Endothelial cell of umbilical vein (primary cell): ENCODE results near the gene SLC25A17. TPM values are rescaled to one million over a fixed set of nuclear protein-coding genes. Genes with fewer than 3 reads are reported as not detected.

Experiments used
- BruUV-seq: library from RNA; stranded (reverse); fragments of 400-500 nt; replicated peaks from 2 replicates; lab custom pipeline; 2021; lab: Mats Ljungman, UMichigan
- CTCF ChIA-PET: fragments of 300-600, 350-600 bp; sonication (Branson Sonifier 250); formaldehyde crosslinking; loops from one replicate; lab custom pipeline; 2021; ENCODE audit warnings: antibody characterized with exemption, inconsistent platforms; lab: Charles Lee
- POLR2A ChIA-PET: fragments of 300-600, 350-600 bp; sonication (Branson Sonifier 250); formaldehyde crosslinking; loops from one replicate; lab custom pipeline; 2021; ENCODE audit warnings: antibody characterized with exemption, inconsistent platforms; lab: Charles Lee
- DNase-seq: peaks from one replicate; pipeline ENCODE4 v3.0.0-alpha.2; 2011; ENCODE audit warnings: low read depth, low spot score
- FAIRE-seq: peaks from 2 replicates; lab custom pipeline; 2011; peaks lifted over from hg19 to GRCh38; lab: Jason Lieb, UNC
- H2AFZ ChIP-seq: 2 replicates; pipeline ENCODE4 v1.6.0; 2012; ENCODE audit warnings: low read depth, low read length, control low read depth, inconsistent platforms
- H3K27ac ChIP-seq: 2 replicates; pipeline ENCODE4 v1.5.1; 2011; ENCODE audit warnings: low read depth, mild to moderate bottlenecking, control low read depth, low read length, moderate library complexity; ENCODE audit not compliant: insufficient read depth
- H3K27me3 ChIP-seq, 2 experiments: 2 replicates each; pipeline versions ENCODE4 v1.6.0 to v1.6.1; 2011; ENCODE audit warnings: low read length in 2 of 2, mixed read lengths in 1 of 2; ENCODE audit not compliant: control insufficient read depth in 2 of 2, insufficient read depth in 2 of 2
- H3K36me3 ChIP-seq, 2 experiments: 2 replicates in 1 of 2; 3 replicates in 1 of 2; pipeline ENCODE4 v1.5.1; 2011; ENCODE audit warnings: low read length in 2 of 2, mild to moderate bottlenecking in 1 of 2, moderate library complexity in 1 of 2; ENCODE audit not compliant: control insufficient read depth in 2 of 2, insufficient read depth in 2 of 2; ENCODE audit errors: extremely low read depth in 1 of 2
- H3K4me1 ChIP-seq: 3 replicates; pipeline ENCODE4 v1.5.1; 2011; ENCODE audit warnings: mild to moderate bottlenecking, low read length; ENCODE audit not compliant: control insufficient read depth, insufficient read depth; ENCODE audit errors: extremely low read depth
- H3K4me2 ChIP-seq: 2 replicates; pipeline ENCODE4 v1.6.1; 2011; ENCODE audit warnings: low read length, control low read depth, mixed read lengths; ENCODE audit not compliant: insufficient read depth
- H3K4me3 ChIP-seq, 3 experiments: fragments of 200-600 bp in 1 of 3; sonication (generic), shearing (Covaris generic) in 1 of 3; replicated peaks in 1 of 3; 2 replicates each; pipeline ENCODE4 v1.5.1; 2011 to 2016; ENCODE audit warnings: control low read depth in 3 of 3, low read length in 3 of 3, mild to moderate bottlenecking in 2 of 3, inconsistent platforms in 1 of 3, low read depth in 1 of 3, moderate library complexity in 1 of 3; ENCODE audit not compliant: insufficient read depth in 1 of 3
- H3K79me2 ChIP-seq: 2 replicates; pipeline ENCODE4 v1.6.0; 2012; ENCODE audit warnings: low read length, inconsistent platforms; ENCODE audit not compliant: control insufficient read depth, insufficient read depth
- H3K9ac ChIP-seq: replicated peaks from 2 replicates; pipeline ENCODE3; 2011; ENCODE audit warnings: low read length, control low read depth; ENCODE audit not compliant: insufficient read depth; ENCODE audit errors: extremely low read depth
- H3K9me1 ChIP-seq: replicated peaks from 3 replicates; pipeline ENCODE4 v1.6.0; 2011; ENCODE audit warnings: mild to moderate bottlenecking, low read length; ENCODE audit not compliant: control insufficient read depth, insufficient read depth; ENCODE audit errors: extremely low read depth
- H3K9me3 ChIP-seq: replicated peaks from 2 replicates; pipeline ENCODE4 v1.5.1; 2012; ENCODE audit warnings: low read length, inconsistent platforms; ENCODE audit not compliant: control insufficient read depth, insufficient read depth
- H4K20me1 ChIP-seq: replicated peaks from 2 replicates; pipeline ENCODE3; 2011; ENCODE audit warnings: mild to moderate bottlenecking, low read length; ENCODE audit not compliant: control insufficient read depth, insufficient read depth; ENCODE audit errors: extremely low read depth
- CTCF ChIP-seq, 2 donors: IDR thresholded peaks; 1 replicate in 1 of 2; 2 replicates in 1 of 2; pipeline ENCODE4 v1.5.1; 2011; ENCODE audit warnings: low read length in 2 of 2, mild to moderate bottlenecking in 2 of 2, moderate library complexity in 2 of 2, control low read depth in 1 of 2, inconsistent platforms in 1 of 2, low read depth in 1 of 2; ENCODE audit not compliant: insufficient read depth in 1 of 2; ENCODE audit errors: extremely low read depth in 1 of 2
- EZH2 ChIP-seq: IDR thresholded peaks from 2 replicates; pipeline ENCODE4 v1.6.1; 2012; ENCODE audit warnings: borderline replicate concordance, low read depth, mild to moderate bottlenecking, moderate library complexity, low read length, inconsistent platforms; ENCODE audit not compliant: severe bottlenecking
- FOS ChIP-seq: IDR thresholded peaks from 2 replicates; pipeline ENCODE4 v1.6.1; 2011; ENCODE audit warnings: mild to moderate bottlenecking, low read length, moderate library complexity, borderline replicate concordance; ENCODE audit not compliant: insufficient read depth
- GATA2 ChIP-seq: IDR thresholded peaks from 2 replicates; pipeline ENCODE4 v1.7.0; 2011; ENCODE audit warnings: low read depth, mild to moderate bottlenecking, moderate library complexity, mixed read lengths, low read length; ENCODE audit not compliant: insufficient read length, insufficient read depth
- JUN ChIP-seq: IDR thresholded peaks from 2 replicates; pipeline ENCODE4 v1.6.1; 2011; ENCODE audit warnings: borderline replicate concordance, low read depth; ENCODE audit not compliant: insufficient read length, insufficient read depth
- MAX ChIP-seq: IDR thresholded peaks from 2 replicates; pipeline ENCODE4 v1.6.1; 2011; ENCODE audit not compliant: insufficient read depth, insufficient read length
- MYC ChIP-seq: IDR thresholded peaks from one replicate; pipeline ENCODE4 v1.6.1; 2011; ENCODE audit warnings: mild to moderate bottlenecking, low read depth, low read length
- POLR2A ChIP-seq: IDR thresholded peaks from 2 replicates; pipeline ENCODE4 v1.6.1; 2012; ENCODE audit warnings: low read depth, mild to moderate bottlenecking, control low read depth, low read length
- POLR2AphosphoS5 ChIP-seq: IDR thresholded peaks from 2 replicates; pipeline ENCODE4 v1.6.1; 2012; ENCODE audit warnings: low read depth, mild to moderate bottlenecking, control low read depth, low read length, moderate library complexity; ENCODE audit not compliant: insufficient read depth
- dilution Hi-C: fragments of 300-500 bp; cut with MboI; formaldehyde crosslinking; loops from one replicate; pipeline ENCODE4 v1.15.0; 2019; ENCODE audit warnings: low sequenced_read_pairs; ENCODE audit not compliant: extremely low pct_ligation_motif_present
- intact Hi-C: fragments of 100-400 bp; cut with micrococcal nuclease; formaldehyde crosslinking; loops from one replicate; pipeline ENCODE4 v1.10.0; 2022
- polyA plus RNA-seq, 4 experiments: library from polyadenylated mRNA; depleted of rRNA in 3 of 4; stranded (reverse) in 3 of 4; unstranded in 1 of 4; fragments of >200 nt; gene quantifications; 2 replicates each; pipeline versions ENCODE4 v1.2.1 to v1.2.3, GENCODE V29; 2011 to 2012; ENCODE audit warnings: missing spikeins in 1 of 4
- total RNA-seq: library from RNA; stranded (reverse); gene quantifications from 2 replicates; pipeline ENCODE4 v1.2.3, GENCODE V29; 2021

Gene SLC25A17
- total and polyA plus RNA-seq, 2 donors (not counting 3 experiments of a cell fraction or from before 2014, with no cell fraction given), result 12.2 to 25.8 TPM

- H3K27ac ChIP-seq, result no peak overlapping the region
- ChIA-PET POLR2A (no interaction called here), CTCF (interaction anchor here (1.0 to 6.2 kb wide), 6 partner anchors 10 to 73 kb away, joined by 3 to 189 read pairs (median 4); no protein-coding TSS in a partner anchor)
- H3K9me1 ChIP-seq, result no peaks in the 10 kb centered on the region
- H2AFZ ChIP-seq, result no peak overlapping the region
- TF ChIP-seq MAX, result no peak
- no peak for TF ChIP-seq MYC
- H4K20me1 ChIP-seq, result no peaks in the 10 kb centered on the region
- no peak overlapping the region for H3K4me2 ChIP-seq
- no peaks in the 10 kb centered on the region for H3K36me3 ChIP-seq
- dilution Hi-C loops, result no loop called here
- no peak overlapping the region for H3K9ac ChIP-seq
- H3K9me3 ChIP-seq, result no peaks in the 10 kb centered on the region
- no TSS peak for BruUV-seq
- H3K79me2 ChIP-seq, result no peaks in the 10 kb centered on the region
- FAIRE-seq (no peak), DNase-seq (no peak)
- no peak overlapping the region for H3K4me3 ChIP-seq
- no peaks in the 10 kb centered on the region for H3K27me3 ChIP-seq
- intact Hi-C loops, result no loop called here
- H3K4me1 ChIP-seq, result no peaks in the 10 kb centered on the region
These were observed 62.1 kb downstream of the SLC25A17 start for GRCh38 chr22:40757071-40757470.

- POLR2A ChIA-PET, result no interaction called here
- no peak overlapping the region for H2AFZ ChIP-seq
These were observed 66.0 kb downstream of the SLC25A17 start for GRCh38 chr22:40753114-40753513.

More at GRCh38 chr22:40753114-40753513, 66.0 kb downstream of the SLC25A17 start:
- CTCF ChIA-PET, result interaction anchor here (0.9 to 6.6 kb wide), 4 partner anchors 10 to 316 kb away, joined by 3 to 31 read pairs (median 4); no protein-coding TSS in a partner anchor
- DNase-seq, result no peak
- Histone ChIP-seq H3K9me1 (no peaks in the 10 kb centered on the region), H3K27ac (no peak overlapping the region), H3K9me3 (no peaks in the 10 kb centered on the region), H3K79me2 (no peaks in the 10 kb centered on the region), H3K9ac (no peak overlapping the region), H3K4me3 (no peak overlapping the region), H3K27me3 (peaks cover 4% of the 10 kb centered on the region in 2 experiments), H3K36me3 (no peaks in the 10 kb centered on the region), H3K4me1 (no peaks in the 10 kb centered on the region), H3K4me2 (no peak overlapping the region), H4K20me1 (no peaks in the 10 kb centered on the region)
- TF ChIP-seq CTCF (IDR thresholded peaks at IDR 0.05; ENCODE audit: extremely low read depth in 1 of 2, insufficient read depth in 1 of 2, low read depth in 1 of 2, low read length in 2 of 2), result no peak
- TF ChIP-seq MAX, result no peak
- no peak for TF ChIP-seq JUN
- TF ChIP-seq EZH2, result no peak
- TF ChIP-seq GATA2, result no peak
- no peak for TF ChIP-seq POLR2AphosphoS5
- no peak for TF ChIP-seq MYC
- TF ChIP-seq FOS, result no peak
- TF ChIP-seq POLR2A, result no peak
- intact Hi-C loops, result no loop called here
- no peak for FAIRE-seq
- BruUV-seq, result no TSS peak
- dilution Hi-C loops, result no loop called here
